ENCODE results near the gene EDNRB.
"Not testable (repeated sequence)": the region's sequence is repeated elsewhere in the genome, so short reads cannot be mapped to it uniquely, and the experiment has no call there.

The EDNRB gene

GRCh38 chr13:77918391-77919245, at the start of gene EDNRB:
Gene EDNRB (minus strand): TSS chr13:77918831. CDS start chr13:77918573, 258 bp downstream.
- DNase-seq (ENCODE audit: low spot score): no peak

- no peak for DNase-seq (ENCODE audit: low spot score)
Observed at GRCh38 chr13:77966671-77967070, 48.0 kb upstream of the EDNRB start.

GRCh38 chr13:77952737-77953136, 34.1 kb upstream of the EDNRB start:
- DNase-seq (ENCODE audit: low spot score): no peak

GRCh38 chr13:77952276-77952675, 33.6 kb upstream of the EDNRB start:
- no peak for DNase-seq (ENCODE audit: low spot score)

- DNase-seq (ENCODE audit: low spot score): no peak
Observed at GRCh38 chr13:77946522-77946921, 27.9 kb upstream of the EDNRB start.

- not testable (repeated sequence) for DNase-seq (ENCODE audit: low spot score)
Observed at GRCh38 chr13:77935063-77935462, 16.4 kb upstream of the EDNRB start.

- no peak for DNase-seq (ENCODE audit: low spot score)
Observed at GRCh38 chr13:77930430-77930829, 11.8 kb upstream of the EDNRB start.

GRCh38 chr13:77928909-77929308, 10.3 kb upstream of the EDNRB start:
- DNase-seq (ENCODE audit: low spot score): no peak

GRCh38 chr13:77925616-77926015, 7.0 kb upstream of the EDNRB start:
- no peak for DNase-seq (ENCODE audit: low spot score)

- DNase-seq (ENCODE audit: low spot score): no peak
Observed at GRCh38 chr13:77919921-77920294, 1.3 kb upstream of the EDNRB start.

GRCh38 chr13:77919246-77919920, 752 bp upstream of the EDNRB start:
- DNase-seq (ENCODE audit: low spot score): no peak

- no peak for DNase-seq (ENCODE audit: low spot score)
Observed at GRCh38 chr13:77916488-77916887, 2.1 kb downstream of the EDNRB start.

GRCh38 chr13:77915686-77916085, 2.9 kb downstream of the EDNRB start:
- no peak for DNase-seq (ENCODE audit: low spot score)

GRCh38 chr13:77913003-77913402, 5.6 kb downstream of the EDNRB start:
- no peak for DNase-seq (ENCODE audit: low spot score)

GRCh38 chr13:77911751-77912150, 6.9 kb downstream of the EDNRB start:
- DNase-seq (ENCODE audit: low spot score): no peak

- DNase-seq (ENCODE audit: low spot score): no peak
Observed at GRCh38 chr13:77909827-77910226, 8.8 kb downstream of the EDNRB start.

- no peak for DNase-seq (ENCODE audit: low spot score)
Observed at GRCh38 chr13:77908531-77908930, 10.1 kb downstream of the EDNRB start.

- DNase-seq (ENCODE audit: low spot score): no peak
Observed at GRCh38 chr13:77907666-77908341, 10.8 kb downstream of the EDNRB start.

GRCh38 chr13:77904031-77904430, 14.6 kb downstream of the EDNRB start:
- DNase-seq (ENCODE audit: low spot score): no peak

GRCh38 chr13:77903435-77903834, 15.2 kb downstream of the EDNRB start:
- DNase-seq (ENCODE audit: low spot score): no peak

- no peak for DNase-seq (ENCODE audit: low spot score)
Observed at GRCh38 chr13:77902319-77902963, 16.2 kb downstream of the EDNRB start.

GRCh38 chr13:77898097-77898496, 20.5 kb downstream of the EDNRB start:
- DNase-seq (ENCODE audit: low spot score): no peak

All from LoVo (cell line).